Mammary epithelial cell (primary cell): ENCODE measurements around the gene ARNT2.

Experiments used
- EZH2 ChIP-seq: IDR thresholded peaks from 2 replicates; pipeline ENCODE4 v1.6.1; 2012; ENCODE audit warnings: low read length, inconsistent platforms, borderline replicate concordance
- TF ChIP-seq, protein P1 (sequence below), 2 donors: IDR thresholded peaks in 1 of 2; conservative IDR thresholded peaks in 1 of 2; 2 replicates each; pipeline ENCODE4 v1.5.1; 2011 to 2012; ENCODE audit warnings: inconsistent platforms in 2 of 2, low read length in 2 of 2, mild to moderate bottlenecking in 2 of 2, control low read depth in 1 of 2, low read depth in 1 of 2; ENCODE audit not compliant: insufficient read depth in 1 of 2; ENCODE audit errors: extremely low read depth in 1 of 2

GRCh38 chr15:80568298-80568697 is 164.1 kb downstream of the ARNT2 start:
- TF ChIP-seq, protein P1, sequence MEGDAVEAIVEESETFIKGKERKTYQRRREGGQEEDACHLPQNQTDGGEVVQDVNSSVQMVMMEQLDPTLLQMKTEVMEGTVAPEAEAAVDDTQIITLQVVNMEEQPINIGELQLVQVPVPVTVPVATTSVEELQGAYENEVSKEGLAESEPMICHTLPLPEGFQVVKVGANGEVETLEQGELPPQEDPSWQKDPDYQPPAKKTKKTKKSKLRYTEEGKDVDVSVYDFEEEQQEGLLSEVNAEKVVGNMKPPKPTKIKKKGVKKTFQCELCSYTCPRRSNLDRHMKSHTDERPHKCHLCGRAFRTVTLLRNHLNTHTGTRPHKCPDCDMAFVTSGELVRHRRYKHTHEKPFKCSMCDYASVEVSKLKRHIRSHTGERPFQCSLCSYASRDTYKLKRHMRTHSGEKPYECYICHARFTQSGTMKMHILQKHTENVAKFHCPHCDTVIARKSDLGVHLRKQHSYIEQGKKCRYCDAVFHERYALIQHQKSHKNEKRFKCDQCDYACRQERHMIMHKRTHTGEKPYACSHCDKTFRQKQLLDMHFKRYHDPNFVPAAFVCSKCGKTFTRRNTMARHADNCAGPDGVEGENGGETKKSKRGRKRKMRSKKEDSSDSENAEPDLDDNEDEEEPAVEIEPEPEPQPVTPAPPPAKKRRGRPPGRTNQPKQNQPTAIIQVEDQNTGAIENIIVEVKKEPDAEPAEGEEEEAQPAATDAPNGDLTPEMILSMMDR (conservative IDR thresholded peaks at IDR 0.05 in 1 of 2, IDR thresholded peaks at IDR 0.05 in 1 of 2; ENCODE audit: extremely low read depth in 1 of 2, insufficient read depth in 1 of 2, low read depth in 1 of 2, low read length in 2 of 2), result no peak
- TF ChIP-seq EZH2, result no peak
